H1 (cell line): Measurements from ENCODE around the gene TNNI2.

ENCODE experiments used
- CTCF ChIP-seq, 3 experiments: IDR thresholded peaks; 1 replicate in 2 of 3; 2 replicates in 1 of 3; pipeline versions ENCODE4 v1.5.1 to v1.6.1; 2011; ENCODE audit warnings: low read length in 3 of 3, mild to moderate bottlenecking in 3 of 3, inconsistent platforms in 2 of 3, low read depth in 1 of 3, moderate library complexity in 1 of 3; ENCODE audit not compliant: insufficient read depth in 1 of 3; ENCODE audit errors: control extremely low read depth in 1 of 3
- MAFK ChIP-seq: IDR thresholded peaks from 2 replicates; pipeline ENCODE4 v1.6.1; 2012; ENCODE audit warnings: low read depth, mild to moderate bottlenecking, improper control_type of control experiment, low read length
- RAD21 ChIP-seq, 2 experiments: IDR thresholded peaks in 1 of 2; conservative IDR thresholded peaks in 1 of 2; 2 replicates each; pipeline ENCODE4 v1.6.1; 2011; ENCODE audit warnings: low read depth in 2 of 2, low read length in 2 of 2, improper control_type of control experiment in 1 of 2, inconsistent platforms in 1 of 2, mild to moderate bottlenecking in 1 of 2, moderate library complexity in 1 of 2

- TF ChIP-seq CTCF (IDR thresholded peaks at IDR 0.05; ENCODE audit: control extremely low read depth in 1 of 3, insufficient read depth in 1 of 3, low read depth in 1 of 3, low read length in 3 of 3) (no peak), RAD21 (IDR thresholded peaks at IDR 0.05 in 1 of 2, conservative IDR thresholded peaks at IDR 0.05 in 1 of 2; ENCODE audit: low read depth in 2 of 2, low read length in 2 of 2) (no peak), MAFK (no peak)
These were observed 27.4 kb downstream of the TNNI2 start for GRCh38 chr11:1866226-1866625.
